IPS-18c (cell line): ENCODE results near the gene EPHB1.

Experiments
- H3K4me3 ChIP-seq: 2 replicates; pipeline ENCODE4 v1.7.0; 2013; ENCODE audit warnings: low read depth, mild to moderate bottlenecking, low read length, moderate library complexity; ENCODE audit not compliant: insufficient read depth
- H3K9me3 ChIP-seq: one replicate; pipeline ENCODE4 v1.6.1; 2013; ENCODE audit warnings: mild to moderate bottlenecking, low read length, moderate library complexity; ENCODE audit not compliant: control insufficient read depth, insufficient read depth

Gene EPHB1

GRCh38 chr3:135242285-135242684, 447.2 kb downstream of the EPHB1 start:
- Histone ChIP-seq H3K9me3 (peaks cover 2% of the 10 kb centered on the region), H3K4me3 (no peak overlapping the region)

DNA sequence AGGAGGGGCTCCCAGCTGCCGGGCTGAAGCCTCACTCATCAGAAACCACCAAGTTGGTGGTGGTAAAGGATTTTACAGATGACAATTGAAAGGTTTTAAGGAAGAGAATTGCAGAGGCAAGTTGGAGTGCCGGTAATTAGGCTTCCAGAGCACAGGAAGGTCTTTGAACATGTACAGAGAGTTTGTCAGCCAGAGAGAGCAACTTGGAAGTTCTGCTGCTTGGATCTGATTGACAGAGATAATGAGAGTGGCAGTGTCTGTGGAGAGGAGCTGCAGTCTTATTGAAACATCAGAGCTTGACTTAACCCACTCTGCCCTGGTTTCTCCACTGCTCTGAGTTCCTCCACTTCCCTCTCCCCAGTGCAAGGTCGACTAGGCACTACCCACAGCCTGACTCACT, 448.6 kb downstream of the EPHB1 start:
- Histone ChIP-seq H3K9me3 (peaks cover 2% of the 10 kb centered on the region), H3K4me3 (no peak overlapping the region)

DNA sequence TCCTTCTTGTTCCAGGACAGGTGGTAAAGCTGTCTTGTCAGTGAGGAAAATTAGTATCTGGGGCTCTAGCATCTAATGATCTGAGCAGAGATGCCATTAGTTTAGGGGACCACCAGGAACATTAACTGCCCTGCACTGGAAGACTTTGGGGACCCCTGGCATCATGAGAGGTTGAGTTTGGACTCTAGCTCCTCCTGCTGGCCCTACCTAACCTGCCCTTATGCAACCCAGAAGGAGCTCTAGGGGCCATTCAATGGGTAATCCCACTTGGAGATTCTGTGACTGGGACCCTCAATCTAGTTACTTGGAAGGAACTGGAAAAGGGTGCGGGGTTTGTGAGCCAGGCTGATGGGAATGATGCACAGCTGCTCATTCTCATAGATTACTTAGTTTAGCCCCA, 451.0 kb downstream of the EPHB1 start:
- no peak overlapping the region for H3K4me3 ChIP-seq

DNA sequence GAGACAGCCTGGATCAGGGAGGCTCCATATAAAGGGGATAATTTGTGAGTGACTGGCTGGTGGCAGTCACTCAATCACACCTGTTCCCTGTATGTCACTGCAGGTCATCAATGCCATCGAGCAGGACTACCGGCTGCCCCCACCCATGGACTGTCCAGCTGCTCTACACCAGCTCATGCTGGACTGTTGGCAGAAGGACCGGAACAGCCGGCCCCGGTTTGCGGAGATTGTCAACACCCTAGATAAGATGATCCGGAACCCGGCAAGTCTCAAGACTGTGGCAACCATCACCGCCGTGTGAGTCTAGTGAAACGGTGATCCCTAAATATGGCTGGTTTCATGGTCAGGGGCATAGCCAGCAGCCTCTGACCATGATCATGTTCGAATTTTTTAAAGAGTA, 453.2 kb downstream of the EPHB1 start:
- Histone ChIP-seq H3K4me3 (no peak overlapping the region), H3K9me3 (peaks cover 6% of the 10 kb centered on the region)

More for the DNA sequence above, 451.0 kb downstream of the EPHB1 start:
- H3K9me3 ChIP-seq, result peaks cover 6% of the 10 kb centered on the region

- Histone ChIP-seq H3K4me3 (no peak overlapping the region), H3K9me3 (peaks cover 4% of the 10 kb centered on the region)
These were observed 454.1 kb downstream of the EPHB1 start for GRCh38 chr3:135249186-135249585.

- no peak overlapping the region for H3K4me3 ChIP-seq
- no peaks in the 10 kb centered on the region for H3K9me3 ChIP-seq
These were observed 463.9 kb downstream of the EPHB1 start for GRCh38 chr3:135258916-135259315.

DNA sequence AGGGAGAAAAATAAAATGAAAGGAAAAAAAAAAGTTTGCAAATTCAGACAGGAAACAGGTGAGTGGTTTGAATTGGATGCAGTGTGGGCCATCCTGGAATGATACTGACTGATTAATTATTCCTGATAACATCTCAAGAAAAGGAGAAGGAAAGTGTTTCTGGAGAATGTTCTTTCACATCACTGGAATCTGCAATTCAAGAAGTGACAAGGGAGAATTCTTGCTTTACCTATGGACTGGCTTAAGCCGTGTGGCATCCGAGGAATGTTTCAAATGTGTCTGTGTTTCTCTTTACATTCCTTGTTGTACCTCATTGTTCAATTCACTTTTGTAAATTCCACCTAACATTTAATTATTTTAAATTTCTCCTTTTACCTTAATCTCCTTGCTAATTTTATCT, 465.0 kb downstream of the EPHB1 start:
- Histone ChIP-seq H3K4me3 (no peak overlapping the region), H3K9me3 (no peaks in the 10 kb centered on the region)

DNA sequence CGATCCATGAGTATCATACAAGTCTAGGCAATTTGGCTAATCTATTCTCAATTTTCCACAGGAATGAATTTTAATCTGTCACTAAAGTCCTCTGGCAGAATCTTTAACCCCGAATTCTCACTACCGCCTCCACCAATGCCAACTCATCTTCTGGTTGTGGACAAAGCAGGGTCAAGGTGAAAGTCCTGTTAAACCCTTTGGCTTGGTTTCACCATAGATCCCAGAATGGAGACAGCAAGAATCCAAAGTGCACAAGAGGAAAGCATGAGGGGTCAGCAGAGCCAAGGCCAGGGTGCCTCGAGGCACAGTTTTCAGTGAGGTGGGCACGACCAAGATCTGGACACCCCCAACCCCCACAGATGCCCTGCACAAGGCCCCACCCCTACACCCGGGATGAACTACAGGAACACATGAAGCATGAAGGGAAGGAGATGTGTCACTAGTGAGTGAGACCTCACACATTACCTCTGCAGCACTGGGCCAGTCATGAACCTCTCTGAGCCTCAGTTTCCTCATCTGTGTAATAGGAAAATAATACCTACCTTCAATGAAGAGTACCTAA, 466.2 kb downstream of the EPHB1 start:
- H3K9me3 ChIP-seq, result no peaks in the 10 kb centered on the region
- H3K4me3 ChIP-seq, result no peak overlapping the region

- Histone ChIP-seq H3K4me3 (no peak overlapping the region), H3K9me3 (no peaks in the 10 kb centered on the region)
These were observed 466.9 kb downstream of the EPHB1 start for GRCh38 chr3:135261916-135262315.

- H3K9me3 ChIP-seq, result no peaks in the 10 kb centered on the region
- H3K4me3 ChIP-seq, result no peak overlapping the region
These were observed 467.4 kb downstream of the EPHB1 start for GRCh38 chr3:135262441-135262840.

GRCh38 chr3:135263331-135263730, 468.3 kb downstream of the EPHB1 start:
- no peak overlapping the region for H3K4me3 ChIP-seq
- no peaks in the 10 kb centered on the region for H3K9me3 ChIP-seq

- Histone ChIP-seq H3K4me3 (no peak overlapping the region), H3K9me3 (no peaks in the 10 kb centered on the region)
These were observed 472.4 kb downstream of the EPHB1 start for GRCh38 chr3:135267487-135267886.

DNA sequence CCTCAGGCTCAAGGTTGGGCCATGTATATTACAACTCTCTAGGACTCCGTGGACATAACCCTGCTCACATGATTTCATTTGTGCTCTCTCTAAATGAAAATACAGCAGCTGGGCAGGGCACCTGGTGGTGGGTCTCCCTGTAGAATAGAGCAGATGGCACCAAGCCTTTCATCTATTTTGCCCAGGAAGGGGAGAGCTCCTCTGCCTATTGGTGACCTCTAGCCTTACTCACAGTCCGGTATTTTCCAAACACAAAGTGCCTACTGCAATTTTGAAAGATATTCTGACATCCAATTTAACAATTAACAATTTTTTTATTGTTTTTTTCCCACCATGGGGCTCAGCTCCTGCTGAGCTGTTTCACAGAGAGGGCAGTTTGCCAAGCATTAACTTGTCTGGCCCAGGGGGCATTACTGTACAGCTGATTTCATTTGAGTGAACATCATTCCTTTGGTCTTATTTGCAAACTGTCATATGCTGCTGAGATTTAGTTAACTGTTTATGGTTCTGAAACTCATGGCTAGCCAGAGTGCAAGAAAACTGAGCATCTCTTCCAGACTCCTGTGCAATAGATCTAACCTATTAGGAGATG, 474.0 kb downstream of the EPHB1 start:
- Histone ChIP-seq H3K4me3 (no peak overlapping the region), H3K9me3 (no peaks in the 10 kb centered on the region)

DNA sequence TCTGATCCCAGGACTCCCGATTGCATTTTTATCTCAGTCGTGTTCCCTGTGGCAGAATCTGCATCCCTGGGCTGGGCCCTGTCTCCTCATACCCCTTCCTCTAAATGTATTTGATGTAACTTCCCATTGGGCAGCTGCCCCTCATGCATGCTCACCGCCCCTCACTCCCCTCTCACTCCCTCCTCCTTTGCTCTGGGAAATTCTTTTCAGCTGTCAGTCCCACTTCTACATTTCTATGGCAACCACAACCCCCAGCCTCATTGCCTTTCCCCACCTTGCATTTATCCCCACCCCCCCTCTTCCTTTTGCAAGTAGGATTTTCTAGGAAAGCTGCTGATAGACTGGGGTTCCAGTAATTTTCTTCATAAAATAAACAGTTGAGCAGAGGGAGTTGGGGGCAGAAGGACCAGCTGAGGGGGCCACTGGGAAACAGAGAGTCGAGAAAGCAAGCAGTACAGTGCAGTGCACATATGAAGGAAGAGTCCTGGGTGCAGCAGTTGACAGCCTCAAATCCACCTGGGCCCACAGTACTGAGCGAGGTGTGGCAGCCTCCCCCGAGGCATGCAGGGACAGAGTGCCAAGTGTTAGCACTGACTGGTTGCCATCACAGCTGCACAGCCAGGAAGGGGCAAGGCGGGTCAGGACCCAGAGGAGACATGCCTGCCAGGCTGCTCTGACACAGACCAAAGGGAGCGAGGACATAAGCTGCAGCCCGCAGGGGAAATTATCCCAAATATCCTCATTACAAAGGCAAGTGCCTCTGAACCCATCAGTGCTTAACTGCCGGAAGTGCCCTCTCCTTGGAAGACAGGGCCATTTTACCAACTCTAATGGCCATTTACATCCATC, 476.3 kb downstream of the EPHB1 start:
- Histone ChIP-seq H3K4me3 (no peak overlapping the region), H3K9me3 (no peaks in the 10 kb centered on the region)

GRCh38 chr3:135272026-135272669, 477.1 kb downstream of the EPHB1 start:
- no peaks in the 10 kb centered on the region for H3K9me3 ChIP-seq
- H3K4me3 ChIP-seq, result no peak overlapping the region

GRCh38 chr3:135292162-135292561, 497.1 kb downstream of the EPHB1 start:
- no peak overlapping the region for H3K4me3 ChIP-seq
- H3K9me3 ChIP-seq, result no peaks in the 10 kb centered on the region

GRCh38 chr3:135301670-135302069, 506.6 kb downstream of the EPHB1 start:
- H3K9me3 ChIP-seq, result peaks cover 5% of the 10 kb centered on the region
- H3K4me3 ChIP-seq, result no peak overlapping the region

GRCh38 chr3:135304378-135304777, 509.3 kb downstream of the EPHB1 start:
- peaks cover 7% of the 10 kb centered on the region for H3K9me3 ChIP-seq
- no peak overlapping the region for H3K4me3 ChIP-seq
